ENCODE data around the gene EBLN2.

Gene EBLN2

DNA sequence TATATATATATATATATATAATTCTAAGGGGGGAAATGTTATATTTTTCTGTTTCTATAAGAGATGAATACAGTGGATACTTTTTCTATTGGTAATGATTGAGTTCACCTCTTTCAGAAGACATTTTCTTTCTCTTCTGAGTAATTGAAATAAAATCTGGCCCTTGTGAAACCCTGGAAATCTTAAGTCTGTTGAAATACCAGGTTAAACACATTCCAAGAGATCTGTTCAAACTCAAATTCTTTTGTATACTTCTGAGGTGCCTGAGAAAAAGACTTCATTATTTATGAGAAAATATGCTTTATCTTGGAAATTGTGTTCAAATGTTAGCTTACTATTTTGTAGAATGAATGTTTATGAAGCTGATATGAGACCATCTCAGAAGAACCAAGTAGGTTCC lies 4.8 kb downstream of the EBLN2 start:
- DNase-seq: peak; percentile 38

DNA sequence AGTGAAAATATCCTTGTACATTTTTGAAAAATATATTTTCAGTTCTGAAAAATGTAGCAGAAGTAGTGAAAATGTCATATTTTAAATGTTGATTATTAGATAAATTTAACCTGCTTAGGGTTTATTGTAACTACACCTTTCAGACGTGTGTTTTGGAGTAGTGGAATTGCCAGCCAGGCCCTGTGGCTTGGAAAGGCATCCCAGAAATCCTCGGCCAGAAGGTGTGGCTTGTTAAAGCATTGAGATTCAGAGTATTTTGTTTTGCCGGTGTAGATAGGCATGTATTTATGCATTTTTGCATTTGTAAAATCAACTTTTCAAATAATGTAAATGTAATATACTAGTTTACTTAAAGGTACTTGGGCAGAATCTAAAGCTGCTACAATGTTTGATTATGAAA lies 7.0 kb downstream of the EBLN2 start:
- no peak for DNase-seq

- DNase-seq: no peak
Observed at GRCh38 chr3:73069187-73069586, 7.7 kb downstream of the EBLN2 start.

- DNase-seq: no peak
Observed at GRCh38 chr3:73069775-73070444, 8.5 kb downstream of the EBLN2 start.

GRCh38 chr3:73070675-73071575 lies 9.5 kb downstream of the EBLN2 start:
- DNase-seq: peak; percentile 95

DNA sequence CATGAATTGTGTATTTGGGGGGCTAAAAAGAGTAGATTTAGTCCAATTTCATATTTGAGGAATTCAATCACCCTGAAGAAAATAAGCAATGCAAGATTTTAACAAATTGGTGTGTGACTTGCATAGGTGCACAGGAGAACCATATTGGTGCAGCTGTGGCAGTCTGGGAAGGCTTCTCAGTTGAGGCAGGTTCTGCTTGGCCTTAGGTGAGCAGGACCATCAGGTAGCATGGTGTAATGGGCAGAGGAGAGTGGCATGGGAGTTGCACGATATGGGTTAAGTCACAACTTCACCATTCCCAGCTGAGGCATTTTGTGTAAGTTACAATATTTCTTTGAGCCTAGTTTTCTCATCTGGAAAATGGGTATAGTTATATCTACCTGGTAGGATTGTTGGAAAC lies 10.5 kb downstream of the EBLN2 start:
- no peak for DNase-seq

DNA sequence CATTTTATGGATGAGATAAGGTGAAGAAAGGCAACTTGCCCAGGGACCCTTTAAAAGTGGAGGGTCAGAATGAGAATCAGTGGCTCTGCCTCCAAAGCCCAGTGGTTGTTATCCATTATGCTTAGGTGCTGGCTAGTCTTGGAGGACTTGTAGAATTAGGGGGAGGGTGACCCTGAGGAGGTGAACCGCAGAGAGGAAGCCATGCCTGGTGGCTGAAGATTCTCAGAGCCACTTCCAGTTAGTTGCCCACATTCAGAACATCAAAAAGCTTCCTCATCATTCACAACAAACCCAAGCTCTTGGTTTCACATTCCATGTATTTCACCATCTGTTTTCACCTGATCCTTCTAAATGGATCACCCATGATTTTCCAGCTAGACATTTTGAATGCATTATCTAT lies 11.2 kb downstream of the EBLN2 start:
- no peak for DNase-seq

GRCh38 chr3:73073091-73073707 lies 11.7 kb downstream of the EBLN2 start:
- DNase-seq: no peak

DNA sequence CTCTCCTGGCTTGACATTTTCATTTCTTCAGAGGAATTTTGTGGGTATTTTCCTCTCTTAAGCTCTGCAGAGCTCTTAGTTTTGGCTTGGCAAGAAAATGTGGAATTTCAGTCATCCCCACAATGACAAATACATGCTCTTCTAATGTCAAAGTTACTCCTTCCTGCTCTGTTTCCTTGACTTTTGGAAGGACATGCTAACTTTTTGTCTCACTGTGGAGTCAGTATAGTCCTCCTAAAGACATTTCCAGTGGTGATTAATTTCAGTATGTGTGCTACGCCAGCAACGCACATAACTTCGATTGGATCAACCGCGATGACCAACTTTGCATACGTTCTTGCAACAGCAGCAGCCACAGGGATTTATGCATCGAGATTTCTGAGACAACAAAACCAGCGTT lies 13.3 kb downstream of the EBLN2 start:
- DNase-seq: peak; percentile 60

DNA sequence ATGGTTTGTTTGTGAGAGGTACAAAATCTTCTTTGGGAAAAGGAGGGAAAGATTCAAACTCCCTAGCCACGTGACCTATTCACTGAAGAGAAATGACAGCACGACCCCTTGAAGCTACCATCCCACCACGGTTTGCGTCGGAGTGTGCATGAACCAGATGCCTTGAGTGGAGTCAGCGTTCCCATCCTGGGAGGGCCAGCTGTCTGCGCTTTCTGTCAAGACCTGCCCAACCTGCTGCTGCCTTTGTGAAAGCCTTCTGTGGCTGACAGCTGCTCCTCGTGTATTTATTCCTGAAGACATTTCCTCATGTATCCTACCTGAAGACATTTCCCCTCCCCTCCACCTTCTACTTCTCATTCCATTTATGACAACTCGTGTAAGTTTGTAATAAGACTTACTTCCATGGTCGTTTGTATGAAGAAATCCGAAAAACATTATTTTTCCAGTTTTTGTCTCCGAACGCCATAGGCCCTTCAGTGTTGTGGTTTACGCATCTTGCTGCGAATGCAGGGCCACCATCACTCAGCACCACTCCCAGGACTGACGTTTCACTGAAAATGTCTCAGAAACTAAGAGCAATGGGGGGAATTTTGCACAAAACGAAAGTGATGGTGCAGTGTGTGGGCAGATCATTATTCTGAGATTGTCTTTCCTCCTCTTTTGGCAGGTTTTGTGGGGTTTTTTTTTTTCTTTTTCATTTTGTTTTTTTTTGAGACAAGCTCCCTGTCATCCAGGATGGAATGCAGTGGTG lies 18.9 kb downstream of the EBLN2 start:
- DNase-seq: no peak

GRCh38 chr3:73081140-73081539 lies 19.7 kb downstream of the EBLN2 start:
- no peak for DNase-seq

DNA sequence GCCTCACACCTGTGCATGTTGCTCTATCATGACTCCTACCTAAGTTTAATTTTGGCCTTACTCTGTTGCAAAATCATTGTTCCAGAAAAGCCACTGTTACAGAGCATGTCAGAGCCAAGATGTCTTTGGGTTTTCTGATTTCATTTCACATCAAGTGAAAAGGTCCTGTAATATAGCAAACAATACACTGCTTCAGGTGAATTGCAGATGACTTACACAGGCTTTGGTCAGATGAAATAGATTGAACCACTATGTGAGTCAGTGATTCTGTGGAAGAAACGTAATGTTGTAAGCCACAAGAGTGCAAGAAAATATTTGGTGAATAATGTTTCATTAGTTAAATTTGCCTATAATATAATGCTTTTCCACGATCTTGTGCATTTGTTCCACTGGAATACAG lies 22.7 kb downstream of the EBLN2 start:
- no peak for DNase-seq

GRCh38 chr3:73086071-73086494 lies 24.6 kb downstream of the EBLN2 start:
- DNase-seq: peak; percentile 42

DNA sequence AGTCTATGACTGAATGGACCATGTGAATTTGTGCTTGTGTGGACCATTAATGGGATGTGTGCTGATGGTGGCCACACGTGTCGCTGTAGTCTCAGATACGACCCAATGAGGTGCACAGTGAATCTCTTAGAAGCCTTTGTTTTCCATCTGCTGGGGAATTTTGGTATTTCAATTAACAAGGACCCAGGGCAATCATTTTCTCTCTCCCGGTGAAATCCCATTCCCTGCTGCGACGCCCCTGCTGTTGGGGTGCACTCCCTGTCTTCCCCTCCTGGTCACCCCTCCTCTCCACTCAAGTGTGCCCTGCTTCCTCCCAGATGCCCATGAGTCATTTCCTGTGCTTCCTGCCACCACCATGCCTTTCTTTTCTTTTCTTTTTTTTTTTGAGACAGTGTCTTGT lies 32.7 kb downstream of the EBLN2 start:
- DNase-seq: no peak

DNA sequence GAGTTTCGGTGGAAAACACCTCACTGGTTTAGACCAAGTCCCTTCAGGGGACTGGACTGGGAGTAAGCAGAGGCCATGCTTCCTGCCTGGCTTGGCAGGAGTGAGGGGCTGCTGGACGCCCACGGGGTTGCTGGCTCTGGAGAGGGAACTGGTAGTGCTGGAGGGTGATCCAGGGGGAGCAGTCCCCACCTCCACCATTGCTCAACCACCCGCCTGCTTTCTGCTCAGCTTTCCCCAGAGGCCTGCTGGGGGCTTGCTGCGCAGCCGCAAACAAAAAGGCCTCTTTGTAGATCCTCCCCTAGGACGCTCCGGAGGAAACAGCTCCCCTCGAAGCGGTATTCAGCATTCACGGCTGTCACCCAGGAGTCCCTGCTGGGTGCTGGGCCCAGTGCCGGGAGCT lies 33.5 kb downstream of the EBLN2 start:
- DNase-seq: no peak

DNA sequence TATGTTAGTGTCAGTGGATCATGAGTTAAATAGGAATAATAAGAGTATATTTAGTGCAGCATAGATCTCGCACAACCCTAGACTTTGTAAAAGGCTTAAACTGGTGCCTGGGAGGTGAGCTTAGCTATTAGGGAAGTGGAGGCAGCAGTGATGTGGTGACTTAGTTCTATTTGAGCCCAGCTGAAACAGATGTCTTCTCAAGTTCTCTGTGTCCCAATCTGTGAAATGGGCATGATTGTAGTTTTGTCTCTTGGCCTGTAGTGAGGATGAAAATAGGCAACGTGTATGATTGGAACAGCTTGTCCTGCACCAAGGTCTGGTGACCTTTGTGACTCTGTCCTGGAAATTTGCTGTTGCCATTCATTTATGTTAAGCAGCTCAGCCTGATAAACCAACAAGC lies 34.7 kb downstream of the EBLN2 start:
- DNase-seq: no peak

DNA sequence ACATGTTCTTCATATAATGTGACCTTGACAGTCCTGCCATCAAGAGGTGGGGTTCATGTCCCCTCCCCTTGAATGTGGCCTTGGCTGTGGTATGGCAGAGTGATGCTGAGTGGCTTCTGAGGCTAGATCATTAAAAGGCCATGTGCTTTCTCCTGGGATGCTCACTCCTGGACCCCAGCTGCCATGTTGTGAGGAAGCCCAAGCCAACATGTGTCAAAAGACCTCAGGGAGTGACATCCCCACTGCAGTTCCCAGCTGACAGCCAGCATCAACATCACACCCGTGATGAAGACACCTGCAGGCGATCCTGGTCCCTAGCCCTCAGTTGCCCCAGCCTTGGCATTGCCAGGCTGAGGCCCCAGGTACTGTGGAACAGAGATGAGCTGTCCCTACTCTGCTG lies 36.6 kb downstream of the EBLN2 start:
- no peak for DNase-seq

- DNase-seq: no peak
Observed at GRCh38 chr3:73098873-73099272, 37.4 kb downstream of the EBLN2 start.

DNA sequence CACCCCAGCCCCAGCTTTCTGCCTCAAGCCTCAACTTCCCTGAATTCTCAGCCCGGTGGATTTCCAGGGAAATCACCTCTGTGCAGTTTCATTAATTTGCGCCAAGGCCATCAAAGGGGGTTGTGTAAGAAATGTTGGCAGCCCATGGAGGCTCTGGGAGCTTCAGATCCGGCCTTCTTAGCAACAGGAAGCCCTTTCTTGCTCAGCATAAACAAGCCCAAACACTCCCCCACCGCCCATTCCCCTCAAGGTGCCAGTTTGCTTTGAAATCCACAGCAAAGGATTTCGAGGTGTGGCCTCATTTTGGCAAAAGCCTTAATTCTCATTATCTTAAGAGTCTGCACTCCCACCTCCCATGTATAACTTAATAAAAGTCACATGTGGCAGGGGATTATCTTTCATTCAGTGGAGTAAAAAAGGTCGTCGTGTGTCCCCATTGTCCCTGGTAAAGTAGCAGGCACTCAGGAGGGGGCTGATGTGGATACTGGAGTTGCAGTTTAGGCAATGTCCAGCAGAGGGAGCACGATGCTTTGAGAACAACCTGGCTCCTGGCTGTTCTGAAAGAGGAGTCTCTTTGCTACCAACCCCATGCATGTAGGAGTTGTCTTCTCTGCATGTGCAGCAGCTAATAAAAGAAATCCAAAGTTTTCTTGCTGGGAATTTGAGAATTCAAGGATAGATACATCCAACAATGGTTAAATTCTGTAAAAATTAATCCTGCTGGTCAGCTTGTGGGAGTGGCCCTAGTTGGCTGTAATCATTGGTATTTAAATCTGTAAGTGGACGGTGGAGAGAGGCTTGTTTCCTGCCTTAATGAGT lies 39.5 kb downstream of the EBLN2 start:
- peak; percentile 73 for DNase-seq

DNA sequence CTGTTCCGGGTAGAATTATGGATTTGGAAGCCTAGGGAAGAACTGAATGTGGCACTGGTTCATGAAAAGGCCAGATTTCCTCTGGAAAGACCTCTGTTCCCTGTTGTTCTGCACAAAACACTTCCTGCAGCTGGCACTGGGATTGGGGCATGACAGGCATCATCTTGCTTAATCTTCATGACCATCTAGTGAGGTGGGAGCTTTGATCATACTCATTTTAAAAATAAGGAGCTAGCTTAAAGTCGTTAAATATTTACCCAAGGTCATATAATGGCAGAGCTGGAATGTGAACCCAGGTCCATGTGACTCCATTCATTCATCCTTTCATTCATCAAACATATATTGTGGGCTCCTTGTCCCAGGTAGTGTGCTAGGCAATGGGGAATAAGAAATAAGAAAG lies 40.4 kb downstream of the EBLN2 start:
- DNase-seq: no peak

- DNase-seq: no peak
Observed at GRCh38 chr3:73107215-73107614, 45.8 kb downstream of the EBLN2 start.

- DNase-seq: no peak
Observed at GRCh38 chr3:73107676-73108187, 46.3 kb downstream of the EBLN2 start.
